Measurements from ENCODE around the gene C10orf53. TPM values are rescaled to one million over a fixed set of nuclear protein-coding genes. Genes with fewer than 3 reads are reported as not detected.
"Not testable (repeated sequence)": the region's sequence is repeated elsewhere in the genome, so short reads cannot be mapped to it uniquely, and the experiment has no call there.

C10orf53 gene
- polyA plus RNA-seq, 4 donors, result not detected

GRCh38 chr10:49651917-49652316 is 27.5 kb upstream of the C10orf53 start:
- DNase-seq (ENCODE audit: low read depth in 4 of 4, low spot score in 3 of 4), result no peak

GRCh38 chr10:49652421-49653272 is 26.8 kb upstream of the C10orf53 start:
- no peak for DNase-seq (ENCODE audit: low read depth in 4 of 4, low spot score in 3 of 4)

GRCh38 chr10:49653273-49653929 is 26.1 kb upstream of the C10orf53 start:
- no peak for DNase-seq (ENCODE audit: low read depth in 4 of 4, low spot score in 3 of 4)

- no peak for DNase-seq (ENCODE audit: low read depth in 4 of 4, low spot score in 3 of 4)
Observed at GRCh38 chr10:49654036-49654693, 25.3 kb upstream of the C10orf53 start.

GRCh38 chr10:49655099-49655498 is 24.4 kb upstream of the C10orf53 start:
- DNase-seq (ENCODE audit: low read depth in 4 of 4, low spot score in 3 of 4), result no peak

- no peak for DNase-seq (ENCODE audit: low read depth in 4 of 4, low spot score in 3 of 4)
Observed at GRCh38 chr10:49656845-49657493, 22.5 kb upstream of the C10orf53 start.

- no peak for DNase-seq (ENCODE audit: low read depth in 4 of 4, low spot score in 3 of 4)
Observed at GRCh38 chr10:49657606-49658005, 21.8 kb upstream of the C10orf53 start.

GRCh38 chr10:49661140-49661856 is 18.2 kb upstream of the C10orf53 start:
- DNase-seq (ENCODE audit: low read depth in 4 of 4, low spot score in 3 of 4), result no peak

GRCh38 chr10:49662169-49662830 is 17.2 kb upstream of the C10orf53 start:
- no peak for DNase-seq (ENCODE audit: low read depth in 4 of 4, low spot score in 3 of 4)

- no peak for DNase-seq (ENCODE audit: low read depth in 4 of 4, low spot score in 3 of 4)
Observed at GRCh38 chr10:49663596-49663995, 15.9 kb upstream of the C10orf53 start.

GRCh38 chr10:49664006-49664841 is 15.2 kb upstream of the C10orf53 start:
- no peak for DNase-seq (ENCODE audit: low read depth in 4 of 4, low spot score in 3 of 4)

GRCh38 chr10:49664842-49665355 is 14.6 kb upstream of the C10orf53 start:
- no peak for DNase-seq (ENCODE audit: low read depth in 4 of 4, low spot score in 3 of 4)

- no peak for DNase-seq (ENCODE audit: low read depth in 4 of 4, low spot score in 3 of 4)
Observed at GRCh38 chr10:49666054-49666615, 13.3 kb upstream of the C10orf53 start.

GRCh38 chr10:49666685-49667084 is 12.8 kb upstream of the C10orf53 start:
- no peak for DNase-seq (ENCODE audit: low read depth in 4 of 4, low spot score in 3 of 4)

- no peak for DNase-seq (ENCODE audit: low read depth in 4 of 4, low spot score in 3 of 4)
Observed at GRCh38 chr10:49667991-49668390, 11.5 kb upstream of the C10orf53 start.

- no peak for DNase-seq (ENCODE audit: low read depth in 4 of 4, low spot score in 3 of 4)
Observed at GRCh38 chr10:49668684-49669083, 10.8 kb upstream of the C10orf53 start.

- no peak for DNase-seq (ENCODE audit: low read depth in 4 of 4, low spot score in 3 of 4)
Observed at GRCh38 chr10:49678827-49679479, 498 bp upstream of the C10orf53 start.

GRCh38 chr10:49682449-49682848 is 3.0 kb downstream of the C10orf53 start:
- DNase-seq (ENCODE audit: low read depth in 4 of 4, low spot score in 3 of 4), result not testable (repeated sequence)

Measured in left renal pelvis (tissue), 4 donors.